HG03025 (cell line): ENCODE data around the gene LEMD3.
"Not testable (repeated sequence)": the region's sequence is repeated elsewhere in the genome, so short reads cannot be mapped to it uniquely, and the experiment has no call there.

Source experiments
- ATAC-seq: cut with Tn5 transposase; IDR thresholded peaks from one replicate; pipeline ENCODE4 v1.9.1; 2021; ENCODE audit warnings: mild to moderate bottlenecking, moderate library complexity; ENCODE audit not compliant: unreplicated experiment, low FRiP score

LEMD3 gene

DNA sequence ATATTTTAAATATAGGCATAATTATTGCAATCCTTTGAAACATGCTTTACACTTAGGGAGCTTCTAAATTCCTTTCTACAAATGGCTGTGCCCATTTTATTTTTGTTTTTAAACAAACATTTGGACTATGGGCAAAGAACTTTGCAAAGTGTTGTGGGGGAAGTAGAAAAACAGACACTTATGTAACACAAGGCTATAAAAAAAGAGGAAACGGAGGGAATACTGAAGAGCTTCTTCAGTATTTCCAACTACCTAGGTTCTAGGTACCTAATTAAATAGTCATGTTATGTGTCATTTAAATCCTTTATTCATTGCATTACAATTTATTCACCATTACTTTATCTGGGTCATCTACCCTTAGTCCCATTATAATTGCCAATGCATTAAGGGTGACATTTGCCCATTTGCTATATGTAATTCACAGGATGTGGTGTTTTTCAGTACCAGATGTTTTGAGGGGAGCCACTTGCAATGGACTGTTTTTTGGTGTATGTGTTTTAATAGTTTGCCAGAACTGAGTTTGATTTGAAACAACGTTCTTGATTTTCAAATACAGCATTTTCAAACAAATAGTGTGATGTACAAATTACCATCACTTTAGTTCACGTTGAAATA, 107.6 kb downstream of the LEMD3 start:
- ATAC-seq, result no peak

DNA sequence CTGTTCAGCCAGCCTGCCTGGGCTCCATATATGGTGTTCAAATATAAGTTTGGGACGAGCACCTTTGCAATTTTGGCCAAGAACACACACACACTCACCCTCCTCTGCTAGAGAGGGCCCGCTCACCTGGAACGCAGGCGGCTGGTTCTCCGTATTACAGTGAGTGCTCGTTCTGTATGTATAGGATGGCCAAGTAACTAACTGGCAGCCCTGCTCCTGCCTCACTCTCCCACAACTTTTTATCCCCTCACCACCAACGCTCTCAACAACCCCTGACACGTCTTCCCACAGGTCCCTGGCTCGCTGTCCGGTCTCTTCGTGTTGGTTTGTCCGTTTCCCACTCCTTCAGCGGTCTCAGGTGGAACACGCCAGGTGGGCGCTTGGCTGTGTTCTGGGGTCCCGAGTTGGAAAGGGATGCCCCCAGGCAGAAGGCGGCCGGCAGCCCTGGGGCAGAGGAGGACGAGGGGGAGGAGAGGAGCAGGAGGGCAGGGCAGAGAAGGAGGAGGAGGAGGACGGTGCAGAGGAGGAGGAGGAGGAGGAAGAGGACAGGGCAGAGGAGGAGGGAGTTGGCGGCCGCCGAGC, 108.7 kb downstream of the LEMD3 start:
- no peak for ATAC-seq

DNA sequence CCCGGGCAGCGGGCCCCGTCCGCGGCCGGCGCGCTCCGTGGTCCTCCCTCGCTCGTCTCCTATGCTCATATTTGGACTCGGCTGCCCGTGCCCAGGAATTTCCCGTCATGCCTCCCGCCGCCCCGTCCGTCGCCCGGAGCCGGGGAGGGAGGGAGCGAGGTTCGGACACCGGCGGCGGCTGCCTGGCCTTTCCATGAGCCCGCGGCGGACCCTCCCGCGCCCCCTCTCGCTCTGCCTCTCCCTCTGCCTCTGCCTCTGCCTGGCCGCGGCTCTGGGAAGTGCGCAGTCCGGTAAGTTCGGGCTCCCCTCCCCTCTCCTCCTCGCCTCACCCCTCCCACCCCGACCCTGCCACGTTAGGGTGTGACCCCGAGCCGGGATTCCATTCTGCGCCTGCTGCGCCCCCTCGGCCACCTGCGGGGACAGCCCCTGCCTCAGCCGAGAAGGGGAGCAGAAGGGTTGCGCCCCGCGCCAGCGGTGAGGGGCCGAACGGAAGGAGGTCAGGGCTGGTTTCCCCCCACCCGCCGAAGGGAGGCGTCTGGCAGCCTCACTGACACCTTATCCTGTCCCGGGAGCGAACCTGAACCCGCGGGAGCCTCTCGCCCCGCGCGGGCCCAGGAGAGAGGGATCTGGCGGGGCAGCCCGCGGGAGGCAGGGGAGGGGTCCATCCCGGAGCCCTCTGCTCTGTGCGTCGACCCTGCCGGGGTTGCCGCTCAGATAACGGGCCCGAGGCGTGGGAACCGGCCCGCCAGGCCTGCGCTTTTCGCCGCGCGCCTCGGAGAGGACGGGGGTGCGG, 109.4 kb downstream of the LEMD3 start, which contains the start of gene MSRB3:
MSRB3 (plus strand) TSS at position 108 of the 793 bp plus-strand sequence. CDS start 29,897 bp downstream, outside the sequence.
- ATAC-seq, result peak; percentile 61

DNA sequence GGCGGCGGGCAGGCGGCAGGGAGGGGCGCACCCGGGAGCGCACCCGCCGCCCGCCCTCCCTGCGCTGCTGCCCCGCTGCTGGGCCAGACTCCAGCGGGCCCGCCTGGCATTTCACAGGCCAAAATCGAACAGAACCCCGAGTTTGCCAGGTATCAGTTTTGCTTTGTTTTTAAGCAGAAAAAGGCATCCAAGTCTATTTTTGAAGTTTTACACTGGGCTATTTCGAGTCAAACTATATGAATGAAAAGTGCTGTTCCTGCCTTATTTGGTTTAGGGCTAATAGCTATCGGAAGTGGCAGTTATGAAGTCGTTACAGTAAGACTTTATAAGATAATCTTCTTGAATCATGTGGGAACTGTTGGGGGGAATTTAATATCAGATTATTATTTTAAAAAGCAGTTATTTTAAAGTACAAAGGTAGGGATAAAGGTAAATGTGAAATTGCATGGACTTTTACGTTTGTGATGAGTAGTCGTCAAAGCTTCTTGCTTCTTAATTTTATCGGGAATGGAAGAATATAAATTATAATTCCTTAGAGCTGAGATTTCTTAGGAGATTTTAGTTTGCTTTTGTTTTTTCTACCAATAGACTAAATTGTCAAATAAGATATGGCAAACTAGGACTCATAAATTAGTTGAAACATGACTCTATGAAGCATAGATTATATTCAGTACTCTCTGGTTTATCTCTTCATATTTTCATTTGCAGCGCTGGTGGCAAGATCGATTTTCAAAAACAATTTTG, 110.2 kb downstream of the LEMD3 start:
- ATAC-seq, result no peak

DNA sequence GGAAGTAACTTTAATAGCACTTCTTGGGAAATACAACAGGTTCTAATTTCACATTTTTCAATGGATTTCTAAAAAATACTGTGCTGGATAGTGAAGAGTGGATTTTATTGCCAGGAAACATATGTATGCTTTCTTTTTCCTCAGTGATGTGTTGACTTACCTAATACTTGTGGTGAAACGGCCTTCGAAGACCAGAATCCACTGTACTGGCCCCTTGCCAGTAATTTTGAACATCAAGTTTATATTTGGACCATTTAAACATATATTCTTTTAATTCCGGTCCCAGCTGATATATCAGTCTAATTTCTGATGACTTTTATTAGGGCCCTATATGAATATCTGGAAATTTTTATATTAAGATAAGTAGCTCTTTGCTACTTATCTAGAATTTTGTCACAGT, 110.9 kb downstream of the LEMD3 start:
- no peak for ATAC-seq

DNA sequence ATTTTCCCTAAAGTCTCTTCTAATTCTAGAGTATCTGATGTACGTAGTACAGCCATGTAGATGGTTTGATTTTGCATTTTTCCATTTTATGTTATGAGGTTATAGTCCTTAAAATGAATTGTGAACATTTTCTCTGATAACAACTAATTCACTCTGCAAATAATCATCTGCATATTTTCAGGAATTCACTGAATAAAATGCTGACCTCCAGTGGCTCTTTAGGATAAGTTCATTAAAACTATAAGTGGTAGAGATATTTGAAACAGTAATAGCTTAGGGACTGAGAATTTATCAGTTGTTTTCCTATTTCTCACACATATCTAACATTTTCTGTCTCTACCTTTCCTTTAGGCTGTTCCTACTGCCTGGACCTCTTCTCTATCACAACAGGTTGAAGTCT, 113.5 kb downstream of the LEMD3 start:
- no peak for ATAC-seq

DNA sequence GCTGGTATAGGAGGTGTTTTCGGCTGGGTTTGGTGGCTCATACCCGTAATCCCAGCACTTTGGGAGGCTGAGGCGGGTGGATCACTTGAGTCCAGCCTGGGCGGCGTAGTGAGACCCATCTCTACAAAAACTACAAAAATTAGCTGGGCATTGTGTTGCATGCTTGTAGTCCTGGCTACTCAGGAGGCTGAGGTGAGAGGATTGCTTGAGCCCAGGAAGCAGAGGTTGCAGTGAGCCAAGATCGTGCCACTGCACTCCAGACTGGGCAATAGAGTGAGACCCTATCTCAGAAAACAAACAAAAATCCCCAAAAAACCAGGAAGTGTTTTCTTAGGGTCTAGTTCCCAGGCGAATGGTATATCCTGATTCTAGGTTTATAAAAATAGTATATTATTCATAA, 116.1 kb downstream of the LEMD3 start:
- ATAC-seq, result not testable (repeated sequence)

DNA sequence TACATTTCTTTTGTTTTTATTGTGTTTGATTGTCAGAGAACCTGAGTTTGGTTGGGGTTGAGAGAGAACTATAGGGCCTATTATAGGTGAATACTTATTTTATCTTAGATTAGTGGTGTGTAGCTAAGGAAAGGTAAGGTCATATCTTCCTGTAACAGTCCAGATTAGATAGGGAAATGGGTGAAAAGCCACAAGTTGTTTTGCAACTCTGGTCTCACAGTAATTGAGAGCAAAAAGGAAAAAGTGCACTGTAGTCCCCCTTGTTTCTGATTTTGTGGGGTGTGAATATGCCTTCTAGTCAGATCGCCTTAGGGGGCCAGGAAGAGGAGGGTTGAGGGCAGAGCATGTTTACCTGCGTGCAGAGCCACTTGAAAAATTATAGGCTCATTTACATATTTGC, 118.0 kb downstream of the LEMD3 start:
- no peak for ATAC-seq

DNA sequence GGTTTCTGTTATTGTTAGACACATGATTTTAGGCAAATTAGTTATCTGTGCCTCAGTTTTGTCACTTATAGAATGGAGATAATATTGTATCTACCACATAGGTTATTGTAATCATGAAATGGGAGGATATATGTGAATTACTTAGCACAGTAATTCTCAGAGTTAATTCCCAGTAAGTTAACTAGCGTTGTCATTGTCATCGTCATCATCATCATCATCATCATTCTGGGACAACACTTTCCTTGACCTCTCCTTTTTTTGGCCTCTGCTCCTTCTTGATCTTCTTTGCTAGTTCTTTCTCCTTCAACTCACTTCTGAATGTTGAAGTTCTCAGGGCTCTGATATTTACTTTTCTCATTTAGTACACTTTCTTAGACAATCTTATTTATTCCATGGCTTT, 122.9 kb downstream of the LEMD3 start:
- ATAC-seq, result no peak

DNA sequence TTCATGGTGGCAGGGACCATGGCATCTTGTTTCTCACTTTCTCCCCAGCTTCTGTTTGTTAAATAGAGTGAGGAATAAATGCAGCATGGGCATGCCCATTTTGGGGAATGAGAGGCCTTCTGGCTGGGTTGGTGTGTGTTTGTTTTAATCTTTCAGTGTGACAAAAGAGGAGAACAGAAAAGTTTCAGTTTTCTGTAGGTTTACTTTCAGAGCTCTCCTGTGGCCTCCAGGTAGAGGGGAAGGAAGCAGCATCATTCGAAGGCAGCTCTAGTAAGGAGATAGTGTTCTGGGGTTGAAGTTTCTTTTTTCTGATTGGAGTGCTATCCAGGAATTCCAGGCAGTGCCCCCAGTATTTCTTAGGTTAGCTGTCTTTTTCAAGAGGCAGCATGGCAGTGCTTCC, 124.4 kb downstream of the LEMD3 start:
- no peak for ATAC-seq

DNA sequence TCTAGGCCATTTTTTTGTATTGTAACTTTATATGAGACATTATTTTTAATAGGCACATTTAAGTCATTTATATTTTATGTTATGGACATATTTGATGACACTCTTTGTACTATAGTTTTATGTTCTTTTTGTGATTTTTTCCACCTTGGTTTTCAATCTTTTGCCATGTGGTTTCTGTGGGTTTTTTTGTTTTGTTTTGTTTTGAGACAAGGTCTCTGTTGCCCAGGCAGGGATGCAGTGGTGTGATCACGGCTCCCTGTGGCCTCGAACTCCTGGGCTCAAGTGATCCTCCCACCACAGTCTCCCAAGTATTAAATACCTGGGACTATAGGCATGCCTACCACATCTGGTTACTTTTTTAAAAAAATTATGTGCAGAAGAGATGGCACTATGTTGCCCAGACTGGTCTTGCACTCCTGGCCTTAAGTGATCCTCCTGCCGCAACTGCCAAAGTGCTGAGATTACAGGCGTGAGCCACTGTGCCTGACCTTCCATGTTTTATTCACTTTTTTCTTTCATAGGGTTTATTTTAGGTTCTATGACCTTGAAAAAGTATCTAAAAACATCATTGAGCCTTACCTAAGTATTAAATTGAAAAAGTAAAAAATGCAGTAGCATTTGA, 125.4 kb downstream of the LEMD3 start:
- ATAC-seq, result no peak

DNA sequence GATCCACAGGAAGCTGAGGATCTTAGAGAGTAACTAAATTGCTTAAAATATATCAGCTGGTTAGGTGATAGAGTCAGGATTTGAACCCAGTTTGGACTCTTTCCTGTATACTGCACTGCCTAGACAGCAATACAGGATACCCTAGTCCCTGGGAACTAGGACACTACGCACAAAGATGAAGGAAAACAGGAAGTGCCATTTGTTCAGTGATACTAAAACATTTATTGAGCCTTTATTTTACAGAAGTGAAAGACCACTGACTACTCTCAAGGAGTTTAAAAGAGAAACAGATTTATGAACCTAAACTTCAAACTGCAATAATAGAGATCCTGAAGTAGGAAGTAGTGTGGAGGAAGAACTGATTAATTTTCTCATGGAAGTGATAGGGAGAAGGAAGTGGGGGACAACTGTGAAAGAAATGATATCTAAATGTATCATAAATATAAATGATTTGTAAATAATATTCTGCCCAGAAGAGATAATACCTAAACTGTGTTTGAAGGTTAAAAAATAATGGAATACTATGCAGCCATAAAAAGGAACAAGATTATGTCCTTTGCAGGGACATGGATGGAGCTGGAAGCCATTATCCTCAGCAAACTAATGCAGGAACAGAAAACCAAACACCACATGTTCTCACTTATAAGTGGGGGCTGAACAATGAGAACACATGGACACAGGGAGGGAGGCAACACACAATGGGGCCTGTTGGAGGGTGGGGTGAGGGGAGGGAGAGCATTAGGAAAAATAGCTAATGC, 127.3 kb downstream of the LEMD3 start:
- no peak for ATAC-seq
